HG02970 (cell line): ENCODE data around the gene TRAPPC10.

Experiments
- ATAC-seq: cut with Tn5 transposase; IDR thresholded peaks from one replicate; pipeline ENCODE4 v1.9.1; 2021; ENCODE audit warnings: mild to moderate bottlenecking, moderate library complexity, moderate number of reproducible peaks; ENCODE audit not compliant: unreplicated experiment, low FRiP score

TRAPPC10 gene

GRCh38 chr21:43997766-43998742 lies 14.1 kb upstream of the TRAPPC10 start:
- no peak for ATAC-seq

GRCh38 chr21:44000360-44000759 lies 11.7 kb upstream of the TRAPPC10 start:
- no peak for ATAC-seq

- ATAC-seq: no peak
Observed at GRCh38 chr21:44002511-44002910, 9.6 kb upstream of the TRAPPC10 start.

GRCh38 chr21:44003307-44003966 lies 8.7 kb upstream of the TRAPPC10 start:
- ATAC-seq: no peak

- ATAC-seq: no peak
Observed at GRCh38 chr21:44005071-44005470, 7.0 kb upstream of the TRAPPC10 start.

GRCh38 chr21:44005593-44005992 lies 6.5 kb upstream of the TRAPPC10 start:
- no peak for ATAC-seq

GRCh38 chr21:44006017-44006619 lies 6.0 kb upstream of the TRAPPC10 start:
- ATAC-seq: no peak

- ATAC-seq: no peak
Observed at GRCh38 chr21:44006656-44007055, 5.5 kb upstream of the TRAPPC10 start.

GRCh38 chr21:44010429-44010828 lies 1.7 kb upstream of the TRAPPC10 start:
- no peak for ATAC-seq

GRCh38 chr21:44011123-44011522 lies 986 bp upstream of the TRAPPC10 start:
- ATAC-seq: no peak

- ATAC-seq: peak; percentile 69
Observed at GRCh38 chr21:44012474-44013379, 618 bp downstream of the TRAPPC10 start.

GRCh38 chr21:44013380-44014088 lies 1.4 kb downstream of the TRAPPC10 start:
- ATAC-seq: no peak

- ATAC-seq: no peak
Observed at GRCh38 chr21:44017601-44018000, 5.5 kb downstream of the TRAPPC10 start.

GRCh38 chr21:44018127-44018526 lies 6.0 kb downstream of the TRAPPC10 start:
- no peak for ATAC-seq

GRCh38 chr21:44018813-44019567 lies 6.9 kb downstream of the TRAPPC10 start:
- no peak for ATAC-seq

- ATAC-seq: no peak
Observed at GRCh38 chr21:44019568-44019958, 7.5 kb downstream of the TRAPPC10 start.

GRCh38 chr21:44020551-44020950 lies 8.4 kb downstream of the TRAPPC10 start:
- no peak for ATAC-seq

- no peak for ATAC-seq
Observed at GRCh38 chr21:44021064-44021463, 9.0 kb downstream of the TRAPPC10 start.

- no peak for ATAC-seq
Observed at GRCh38 chr21:44024257-44024656, 12.1 kb downstream of the TRAPPC10 start.
